Measurements from ENCODE around the gene SEMA5B.

SEMA5B gene

GRCh38 chr3:123032057-123032456, 4.5 kb upstream of the SEMA5B start:
- Histone ChIP-seq H3K4me1 (ENCODE audit: control insufficient read depth in 1 of 2, insufficient read depth in 1 of 2, low read depth in 1 of 2, low read length in 1 of 2) (peaks cover 28 to 31% of the 10 kb centered on the region in 2 experiments), H3K27ac (no peak overlapping the region), H3K27me3 (peaks cover 62% of the 10 kb centered on the region), H3K36me3 (no peaks in the 10 kb centered on the region), H3K9me3 (no peaks in the 10 kb centered on the region), H3K4me3 (ENCODE audit: low read depth in 1 of 2, low read length in 1 of 2) (no peak overlapping the region)
- TF ChIP-seq CTCF (IDR thresholded peaks at IDR 0.05): no peak

GRCh38 chr3:123031051-123031450, 3.5 kb upstream of the SEMA5B start:
- no peak for TF ChIP-seq CTCF (IDR thresholded peaks at IDR 0.05)
- Histone ChIP-seq H3K27me3 (peaks cover 73% of the 10 kb centered on the region), H3K36me3 (no peaks in the 10 kb centered on the region), H3K27ac (no peak overlapping the region), H3K9me3 (no peaks in the 10 kb centered on the region), H3K4me1 (ENCODE audit: control insufficient read depth in 1 of 2, insufficient read depth in 1 of 2, low read depth in 1 of 2, low read length in 1 of 2) (peaks cover 25 to 31% of the 10 kb centered on the region in 2 experiments), H3K4me3 (ENCODE audit: low read depth in 1 of 2, low read length in 1 of 2) (no peak overlapping the region)

- H3K9me3 ChIP-seq: no peaks in the 10 kb centered on the region
- no peak overlapping the region for H3K27ac ChIP-seq
- H3K4me3 ChIP-seq (ENCODE audit: low read depth in 1 of 2, low read length in 1 of 2): peak overlapping the region; percentile 46 to 64
- H3K27me3 ChIP-seq: peaks cover 100% of the 10 kb centered on the region
- no peak for TF ChIP-seq CTCF (IDR thresholded peaks at IDR 0.05)
- no peaks in the 10 kb centered on the region for H3K36me3 ChIP-seq
- H3K4me1 ChIP-seq (ENCODE audit: control insufficient read depth in 1 of 2, insufficient read depth in 1 of 2, low read depth in 1 of 2, low read length in 1 of 2): peaks cover 22 to 28% of the 10 kb centered on the region in 2 experiments
These were observed 768 bp upstream of the SEMA5B start for GRCh38 chr3:123028233-123028828.

- no peak for TF ChIP-seq CTCF (IDR thresholded peaks at IDR 0.05)
- Histone ChIP-seq H3K27me3 (peaks cover 100% of the 10 kb centered on the region), H3K4me1 (ENCODE audit: control insufficient read depth in 1 of 2, insufficient read depth in 1 of 2, low read depth in 1 of 2, low read length in 1 of 2) (peaks cover 22 to 28% of the 10 kb centered on the region in 2 experiments), H3K27ac (no peak overlapping the region), H3K4me3 (ENCODE audit: low read depth in 1 of 2, low read length in 1 of 2) (peak overlapping the region; percentile 46 to 64), H3K9me3 (no peaks in the 10 kb centered on the region), H3K36me3 (no peaks in the 10 kb centered on the region)
These were observed 835 bp downstream of the SEMA5B start for GRCh38 chr3:123026565-123027291.

- Histone ChIP-seq H3K4me3 (ENCODE audit: low read depth in 1 of 2, low read length in 1 of 2) (peak overlapping the region in 1 of 2 experiments; percentile 64), H3K27me3 (peaks cover 100% of the 10 kb centered on the region)
These were observed 1.7 kb downstream of the SEMA5B start for GRCh38 chr3:123025642-123026521.

More at GRCh38 chr3:123025642-123026521, 1.7 kb downstream of the SEMA5B start:
- no peak for TF ChIP-seq CTCF (IDR thresholded peaks at IDR 0.05)
- Histone ChIP-seq H3K36me3 (no peaks in the 10 kb centered on the region), H3K27ac (no peak overlapping the region), H3K9me3 (no peaks in the 10 kb centered on the region), H3K4me1 (ENCODE audit: control insufficient read depth in 1 of 2, insufficient read depth in 1 of 2, low read depth in 1 of 2, low read length in 1 of 2) (peaks cover 22 to 28% of the 10 kb centered on the region in 2 experiments)

All from neutrophil (primary cell).